Testis (tissue), 2 donors: Measurements from ENCODE around the gene GNAI3.

Source experiments
- POLR2A ChIP-seq: fragments of 450-650 bp; IDR thresholded peaks from one replicate; pipeline ENCODE4 v1.6.1; 2017; ENCODE audit warnings: antibody characterized with exemption, mild to moderate bottlenecking, moderate library complexity
- TF ChIP-seq, protein P1 (sequence below), 3 experiments: fragments of 450-650 bp in 2 of 3; fragments of 200-600 bp in 1 of 3; sonication (generic) in 1 of 3; IDR thresholded peaks; one replicate each; pipeline ENCODE4 v1.5.1; 2016 to 2019; ENCODE audit warnings: antibody characterized with exemption in 3 of 3, mild to moderate bottlenecking in 2 of 3, moderate library complexity in 1 of 3

- TF ChIP-seq POLR2A, result no peak
- TF ChIP-seq, protein P1, sequence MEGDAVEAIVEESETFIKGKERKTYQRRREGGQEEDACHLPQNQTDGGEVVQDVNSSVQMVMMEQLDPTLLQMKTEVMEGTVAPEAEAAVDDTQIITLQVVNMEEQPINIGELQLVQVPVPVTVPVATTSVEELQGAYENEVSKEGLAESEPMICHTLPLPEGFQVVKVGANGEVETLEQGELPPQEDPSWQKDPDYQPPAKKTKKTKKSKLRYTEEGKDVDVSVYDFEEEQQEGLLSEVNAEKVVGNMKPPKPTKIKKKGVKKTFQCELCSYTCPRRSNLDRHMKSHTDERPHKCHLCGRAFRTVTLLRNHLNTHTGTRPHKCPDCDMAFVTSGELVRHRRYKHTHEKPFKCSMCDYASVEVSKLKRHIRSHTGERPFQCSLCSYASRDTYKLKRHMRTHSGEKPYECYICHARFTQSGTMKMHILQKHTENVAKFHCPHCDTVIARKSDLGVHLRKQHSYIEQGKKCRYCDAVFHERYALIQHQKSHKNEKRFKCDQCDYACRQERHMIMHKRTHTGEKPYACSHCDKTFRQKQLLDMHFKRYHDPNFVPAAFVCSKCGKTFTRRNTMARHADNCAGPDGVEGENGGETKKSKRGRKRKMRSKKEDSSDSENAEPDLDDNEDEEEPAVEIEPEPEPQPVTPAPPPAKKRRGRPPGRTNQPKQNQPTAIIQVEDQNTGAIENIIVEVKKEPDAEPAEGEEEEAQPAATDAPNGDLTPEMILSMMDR (IDR thresholded peaks at IDR 0.05), result no peak
Measured at GRCh38 chr1:109636201-109636952, 88.0 kb downstream of the GNAI3 start.
